Neuronal stem cell (in vitro differentiated cells): ENCODE results near the gene ARSD.
A peak's percentile ranks its signal among the peaks of the same experiment; 100 is the strongest.

ENCODE experiments used
- DNase-seq: peaks from one replicate; pipeline ENCODE4 v3.0.0-alpha.2; 2013; ENCODE audit warnings: low spot score
- H2AFZ ChIP-seq: one replicate; pipeline ENCODE4 v1.6.1; 2013; ENCODE audit warnings: mild to moderate bottlenecking, low read length, inconsistent platforms
- H2AK5ac ChIP-seq: 2 replicates; pipeline ENCODE4 v1.6.1; 2013; ENCODE audit warnings: low read depth, mild to moderate bottlenecking, inconsistent platforms, low read length, moderate library complexity, mixed read lengths
- H2BK120ac ChIP-seq: 2 replicates; pipeline ENCODE4 v1.6.1; 2013; ENCODE audit warnings: low read depth, mild to moderate bottlenecking, inconsistent platforms, low read length, moderate library complexity, mixed read lengths
- H2BK12ac ChIP-seq: one replicate; pipeline ENCODE4 v1.6.1; 2013; ENCODE audit warnings: low read length, inconsistent platforms
- H2BK15ac ChIP-seq: 2 replicates; pipeline ENCODE4 v1.6.1; 2013; ENCODE audit warnings: mild to moderate bottlenecking, low read length, inconsistent platforms, mixed read lengths
- H2BK5ac ChIP-seq: one replicate; pipeline ENCODE4 v1.6.1; 2013; ENCODE audit warnings: inconsistent platforms, mild to moderate bottlenecking, low read length, moderate library complexity
- H3K14ac ChIP-seq: one replicate; pipeline ENCODE4 v1.6.1; 2013; ENCODE audit warnings: low read length, inconsistent platforms
- H3K18ac ChIP-seq: 2 replicates; pipeline ENCODE4 v1.6.1; 2013; ENCODE audit warnings: low read length, inconsistent platforms
- H3K23ac ChIP-seq: 2 replicates; pipeline ENCODE4 v1.6.1; 2013; ENCODE audit warnings: low read depth, mild to moderate bottlenecking, mixed read lengths, low read length, inconsistent platforms; ENCODE audit not compliant: poor library complexity
- H3K27ac ChIP-seq: replicated peaks from 3 replicates; pipeline ENCODE4 v1.5.1; 2013; ENCODE audit warnings: low read length, inconsistent platforms
- H3K27me3 ChIP-seq, 3 experiments: 2 replicates each; pipeline ENCODE4 v1.6.1; 2013; ENCODE audit warnings: low read length in 3 of 3, mild to moderate bottlenecking in 2 of 3, inconsistent platforms in 1 of 3, low read depth in 1 of 3, mixed read lengths in 1 of 3, moderate library complexity in 1 of 3; ENCODE audit not compliant: control insufficient read depth in 3 of 3, insufficient read depth in 3 of 3
- H3K36me3 ChIP-seq, 2 donors: replicated peaks in 1 of 2; 2 replicates each; pipeline ENCODE4 v1.6.1; 2013; ENCODE audit warnings: low read length in 2 of 2; ENCODE audit not compliant: control insufficient read depth in 2 of 2, insufficient read depth in 2 of 2
- H3K4ac ChIP-seq: 2 replicates; pipeline ENCODE4 v1.6.1; 2013; ENCODE audit warnings: inconsistent platforms, mild to moderate bottlenecking, low read length, moderate library complexity
- H3K4me1 ChIP-seq, 2 donors: 1 replicate in 1 of 2; 2 replicates in 1 of 2; pipeline ENCODE4 v1.6.1; 2013; ENCODE audit warnings: low read length in 2 of 2, low read depth in 1 of 2; ENCODE audit not compliant: control insufficient read depth in 2 of 2, insufficient read depth in 1 of 2
- H3K4me2 ChIP-seq: one replicate; pipeline ENCODE4 v1.6.1; 2013; ENCODE audit warnings: mild to moderate bottlenecking, low read length, inconsistent platforms; ENCODE audit not compliant: insufficient read depth, poor library complexity, severe bottlenecking
- H3K4me3 ChIP-seq, 2 donors: 2 replicates each; pipeline ENCODE4 v1.5.1; 2013; ENCODE audit warnings: low read length in 2 of 2, mild to moderate bottlenecking in 2 of 2, inconsistent platforms in 1 of 2, moderate library complexity in 1 of 2
- H3K79me1 ChIP-seq: one replicate; pipeline ENCODE4 v1.6.1; 2013; ENCODE audit warnings: low read depth, mild to moderate bottlenecking, inconsistent platforms, low read length, moderate library complexity
- H3K9ac ChIP-seq: one replicate; pipeline ENCODE4 v1.6.1; 2013; ENCODE audit warnings: mild to moderate bottlenecking, low read depth, low read length, inconsistent platforms; ENCODE audit not compliant: poor library complexity
- H3K9me3 ChIP-seq, 2 donors: replicated peaks in 1 of 2; 2 replicates each; pipeline versions ENCODE3 to v1.6.1; 2013; ENCODE audit warnings: low read length in 2 of 2, mild to moderate bottlenecking in 2 of 2, inconsistent platforms in 1 of 2, low read depth in 1 of 2, mixed read lengths in 1 of 2, moderate library complexity in 1 of 2; ENCODE audit not compliant: control insufficient read depth in 2 of 2, insufficient read depth in 1 of 2
- H4K8ac ChIP-seq: one replicate; pipeline ENCODE4 v1.6.1; 2013; ENCODE audit warnings: low read depth, mild to moderate bottlenecking, inconsistent platforms, low read length, moderate library complexity
- H4K91ac ChIP-seq: one replicate; pipeline ENCODE4 v1.6.1; 2013; ENCODE audit warnings: low read length, low read depth, mild to moderate bottlenecking, inconsistent platforms; ENCODE audit not compliant: poor library complexity
- WGBS, 2 donors: extraction: QIAGEN DNeasy Blood & Tissue Kit; methylation state at CpG; one replicate each; pipeline ENCODE4 v1.1.7; 2013; ENCODE audit warnings: missing lambda C conversion rate in 2 of 2, mixed read lengths in 1 of 2; ENCODE audit not compliant: insufficient read length in 2 of 2, insufficient replicate concordance in 1 of 2; ENCODE audit errors: extremely low coverage in 2 of 2; 5-methylcytosine and 5-hydroxymethylcytosine counted together

The ARSD gene

DNA sequence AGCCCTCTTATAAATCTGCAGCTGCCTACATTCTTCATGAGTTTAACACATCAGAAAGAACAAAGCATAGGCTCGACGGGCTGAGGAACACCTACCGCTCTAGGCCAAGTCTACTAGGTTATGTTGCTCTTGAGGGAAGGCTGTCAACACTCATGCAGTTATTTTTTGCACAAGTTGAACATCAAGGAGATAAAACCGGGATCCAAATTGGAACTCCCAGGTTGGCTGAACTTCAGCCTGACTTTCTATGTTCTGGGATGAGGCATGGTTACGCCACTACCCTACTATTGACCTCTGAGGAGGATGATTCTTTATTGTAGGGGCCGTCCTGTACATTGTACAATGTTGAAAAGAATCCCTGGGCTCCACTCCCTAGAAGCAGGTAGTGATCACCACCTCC lies 39.9 kb upstream of the ARSD start:
- no peak for DNase-seq
- Histone ChIP-seq H3K14ac (no peak overlapping the region), H2AK5ac (no peak overlapping the region), H3K4ac (no peak overlapping the region), H4K91ac (no peak overlapping the region), H3K9ac (no peak overlapping the region), H3K23ac (no peak overlapping the region), H2BK5ac (no peak overlapping the region), H2AFZ (no peak overlapping the region), H3K4me3 (no peak overlapping the region), H3K4me2 (no peak overlapping the region), H4K8ac (no peak overlapping the region), H3K4me1 (peaks cover 0 to 7% of the 10 kb centered on the region in 2 donors), H3K27ac (no peak overlapping the region), H3K36me3 (no peaks in the 10 kb centered on the region), H2BK15ac (no peak overlapping the region), H2BK120ac (no peak overlapping the region), H2BK12ac (no peak overlapping the region), H3K18ac (no peak overlapping the region), H3K79me1 (no peaks in the 10 kb centered on the region), H3K27me3 (no peaks in the 10 kb centered on the region), H3K9me3 (peaks cover 0 to 7% of the 10 kb centered on the region in 2 donors)
- no CpG with 5 or more reads among the region's 6 CpGs for WGBS, 2 donors

- Histone ChIP-seq H3K4me1 (peaks cover 0 to 9% of the 10 kb centered on the region in 2 donors), H2AFZ (peak overlapping the region; percentile 88), H2BK15ac (no peak overlapping the region), H3K4ac (no peak overlapping the region), H3K27me3 (no peaks in the 10 kb centered on the region), H3K9ac (no peak overlapping the region), H2BK5ac (no peak overlapping the region), H2BK120ac (no peak overlapping the region), H4K91ac (no peak overlapping the region), H2AK5ac (no peak overlapping the region), H3K9me3 (peaks cover 0 to 7% of the 10 kb centered on the region in 2 donors), H4K8ac (no peak overlapping the region), H3K4me2 (no peak overlapping the region), H3K14ac (no peak overlapping the region), H3K23ac (no peak overlapping the region), H3K27ac (no peak overlapping the region), H3K36me3 (no peaks in the 10 kb centered on the region), H3K79me1 (no peaks in the 10 kb centered on the region), H2BK12ac (no peak overlapping the region), H3K18ac (no peak overlapping the region), H3K4me3 (peak overlapping the region in 1 of 2 donors; percentile 28)
- WGBS, 2 donors: no CpG with 5 or more reads among the region's 27 CpGs
- no peak for DNase-seq
Measured at GRCh38 chrX:2967998-2968909, 39.1 kb upstream of the ARSD start.

GRCh38 chrX:2967584-2967983 lies 38.4 kb upstream of the ARSD start:
- WGBS, 2 donors: no CpG with 5 or more reads among the region's 14 CpGs

DNA sequence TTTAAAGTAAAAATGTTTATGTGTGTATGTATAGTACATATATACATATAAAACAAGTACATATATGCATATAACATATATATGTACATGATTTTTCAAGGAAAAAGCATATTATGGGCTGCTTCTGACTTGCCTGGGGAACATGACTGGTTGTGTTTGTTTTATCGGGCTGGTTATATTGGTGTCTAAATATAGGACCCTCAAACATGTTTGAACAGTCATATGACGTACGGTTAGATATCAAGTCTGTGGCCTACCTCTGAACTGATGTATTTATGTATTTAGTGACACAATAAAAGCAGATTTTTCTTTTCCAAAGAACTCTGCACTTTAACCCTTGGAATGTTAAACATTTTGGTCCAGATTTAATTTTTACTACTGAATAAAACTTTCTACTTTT lies 37.9 kb upstream of the ARSD start:
- Histone ChIP-seq H3K23ac (no peak overlapping the region), H3K14ac (no peak overlapping the region), H3K4me3 (no peak overlapping the region), H2BK12ac (no peak overlapping the region), H3K4me2 (no peak overlapping the region), H3K9me3 (peaks cover 0 to 6% of the 10 kb centered on the region in 2 donors), H2BK15ac (no peak overlapping the region), H2BK5ac (no peak overlapping the region), H3K18ac (no peak overlapping the region), H4K8ac (no peak overlapping the region), H3K4me1 (peaks cover 0 to 9% of the 10 kb centered on the region in 2 donors), H3K9ac (no peak overlapping the region), H3K27me3 (no peaks in the 10 kb centered on the region), H3K27ac (no peak overlapping the region), H3K79me1 (no peaks in the 10 kb centered on the region), H4K91ac (no peak overlapping the region), H2AK5ac (no peak overlapping the region), H2AFZ (no peak overlapping the region), H3K36me3 (no peaks in the 10 kb centered on the region), H2BK120ac (no peak overlapping the region), H3K4ac (no peak overlapping the region)
- no peak for DNase-seq
- no CpG with 5 or more reads among the region's 3 CpGs for WGBS, 2 donors

More at GRCh38 chrX:2967584-2967983, 38.4 kb upstream of the ARSD start:
- no peaks in the 10 kb centered on the region for H3K36me3 ChIP-seq
- peaks cover 0 to 7% of the 10 kb centered on the region in 2 donors for H3K9me3 ChIP-seq
- H3K23ac ChIP-seq: no peak overlapping the region
- peak overlapping the region in 1 of 2 donors; percentile 28 for H3K4me3 ChIP-seq
- H3K27me3 ChIP-seq: no peaks in the 10 kb centered on the region
- no peak overlapping the region for H2BK15ac ChIP-seq
- H3K4me1 ChIP-seq: peaks cover 0 to 9% of the 10 kb centered on the region in 2 donors
- H2BK120ac ChIP-seq: no peak overlapping the region
- H3K79me1 ChIP-seq: no peaks in the 10 kb centered on the region
- no peak overlapping the region for H2AK5ac ChIP-seq
- H2AFZ ChIP-seq: peak overlapping the region; percentile 88
- H3K4ac ChIP-seq: no peak overlapping the region
- no peak overlapping the region for H3K18ac ChIP-seq
- DNase-seq: no peak
- no peak overlapping the region for H3K14ac ChIP-seq
- no peak overlapping the region for H3K9ac ChIP-seq
- no peak overlapping the region for H3K4me2 ChIP-seq
- H3K27ac ChIP-seq: no peak overlapping the region
- no peak overlapping the region for H4K91ac ChIP-seq
- no peak overlapping the region for H2BK5ac ChIP-seq
- H2BK12ac ChIP-seq: no peak overlapping the region
- H4K8ac ChIP-seq: no peak overlapping the region
